ENCODE results near the gene JAG1. TPM values are rescaled to one million over a fixed set of nuclear protein-coding genes. Genes with fewer than 3 reads are reported as not detected.

The JAG1 gene
- total and polyA plus RNA-seq, 2 experiments from 2014 or later: 1.2 to 8.4 TPM

GRCh38 chr20:10658876-10659632 lies 14.7 kb downstream of the JAG1 start:
- in situ Hi-C loops (cut with MboI): loop anchor here (25.0 kb wide), 1 partner anchor 878 kb away; no protein-coding TSS in a partner anchor
- no peaks in the 10 kb centered on the region for H3K9me3 ChIP-seq (ENCODE audit: low read depth)
- no peak overlapping the region for H3K4me2 ChIP-seq (ENCODE audit: unreplicated experiment)
- H3F3A ChIP-seq (ENCODE audit: insufficient read depth): no peaks in the 10 kb centered on the region
- no peaks in the 10 kb centered on the region for H3K36me3 ChIP-seq (ENCODE audit: low read depth)
- H2AFZ ChIP-seq: no peak overlapping the region
- H4K20me1 ChIP-seq (ENCODE audit: insufficient read depth): no peaks in the 10 kb centered on the region
- peaks cover 3% of the 10 kb centered on the region for H3K4me1 ChIP-seq (ENCODE audit: insufficient read depth)
- H3K27ac ChIP-seq: no peak overlapping the region
- no peak overlapping the region for H3K4me3 ChIP-seq
- TF ChIP-seq EZH2 (IDR thresholded peaks at IDR 0.05; ENCODE audit: insufficient read depth, poor library complexity, severe bottlenecking): no peak
- no peaks in the 10 kb centered on the region for H3K79me2 ChIP-seq (ENCODE audit: insufficient read depth)
- no peaks in the 10 kb centered on the region for H3K27me3 ChIP-seq (replicated peaks; ENCODE audit: insufficient read depth)
- no peak overlapping the region for H3K9ac ChIP-seq
- WGBS, 2 experiments (ENCODE audit: low coverage in 1 of 2, low lambda C conversion rate in 2 of 2, missing lambda C conversion rate in 2 of 2): 66 to 68% methylated on average over 5 of the region's 5 CpGs
- DNase-seq: peak; percentile 28
- no peaks in the 10 kb centered on the region for H3K9me2 ChIP-seq (ENCODE audit: insufficient read depth)

DNA sequence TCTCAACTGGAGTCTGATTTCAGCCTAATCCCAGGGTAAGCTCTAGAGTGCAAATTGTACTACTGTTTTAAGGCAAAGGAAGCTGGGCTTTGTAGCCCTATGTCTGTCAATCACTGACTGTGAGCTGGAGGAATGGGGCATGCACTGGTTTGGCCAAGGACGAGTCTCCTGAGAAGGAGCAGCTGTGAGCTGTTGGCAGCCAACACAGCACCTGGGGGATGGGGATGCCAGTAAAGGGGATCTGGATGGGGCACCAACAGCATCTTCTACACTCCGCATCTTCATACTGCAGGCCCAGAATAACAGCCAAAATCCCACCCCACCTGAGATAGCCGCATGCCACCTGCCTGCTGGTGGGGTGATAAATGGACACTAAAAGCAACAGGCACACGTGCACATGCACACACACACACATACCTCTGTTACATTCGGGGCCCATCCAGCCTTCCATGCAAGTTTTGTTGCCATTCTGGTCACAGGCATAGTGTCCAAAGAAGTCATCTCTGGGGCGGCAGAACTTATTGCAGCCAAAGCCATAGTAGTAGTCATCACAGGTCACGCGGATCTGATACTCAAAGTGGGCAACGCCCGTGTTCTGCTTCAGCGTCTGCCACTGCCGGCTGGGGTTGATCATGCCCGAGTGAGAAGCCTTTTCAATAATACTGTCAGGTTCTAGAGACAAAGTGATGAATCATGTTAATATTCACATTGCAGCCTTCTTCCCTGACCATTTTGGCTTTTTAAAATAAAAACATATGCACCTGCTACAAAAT lies 15.6 kb downstream of the JAG1 start:
- no peaks in the 10 kb centered on the region for H3K9me2 ChIP-seq (ENCODE audit: insufficient read depth)
- H3F3A ChIP-seq (ENCODE audit: insufficient read depth): no peaks in the 10 kb centered on the region
- in situ Hi-C loops (cut with MboI): loop anchor here (25.0 kb wide), 1 partner anchor 879 kb away; no protein-coding TSS in a partner anchor
- H4K20me1 ChIP-seq (ENCODE audit: insufficient read depth): no peaks in the 10 kb centered on the region
- 71 to 75% methylated on average over 13 of the region's 13 CpGs for WGBS, 2 experiments (ENCODE audit: low coverage in 1 of 2, low lambda C conversion rate in 2 of 2, missing lambda C conversion rate in 2 of 2)
- no peak overlapping the region for H3K4me2 ChIP-seq (ENCODE audit: unreplicated experiment)
- TF ChIP-seq EZH2phosphoT487 (IDR thresholded peaks at IDR 0.05; ENCODE audit: insufficient read depth, low read depth) (no peak), EZH2 (IDR thresholded peaks at IDR 0.05; ENCODE audit: insufficient read depth, poor library complexity, severe bottlenecking) (no peak)
- H3K36me3 ChIP-seq (ENCODE audit: low read depth): no peaks in the 10 kb centered on the region
- no peaks in the 10 kb centered on the region for H3K79me2 ChIP-seq (ENCODE audit: insufficient read depth)
- H3K27ac ChIP-seq: no peak overlapping the region
- H3K27me3 ChIP-seq (replicated peaks; ENCODE audit: insufficient read depth): no peaks in the 10 kb centered on the region
- H2AFZ ChIP-seq: no peak overlapping the region
- DNase-seq: peak; percentile 59
- no peaks in the 10 kb centered on the region for H3K9me3 ChIP-seq (ENCODE audit: low read depth)
- no peak overlapping the region for H3K9ac ChIP-seq
- no peak overlapping the region for H3K4me3 ChIP-seq
- H3K4me1 ChIP-seq (ENCODE audit: insufficient read depth): peaks cover 8% of the 10 kb centered on the region

DNA sequence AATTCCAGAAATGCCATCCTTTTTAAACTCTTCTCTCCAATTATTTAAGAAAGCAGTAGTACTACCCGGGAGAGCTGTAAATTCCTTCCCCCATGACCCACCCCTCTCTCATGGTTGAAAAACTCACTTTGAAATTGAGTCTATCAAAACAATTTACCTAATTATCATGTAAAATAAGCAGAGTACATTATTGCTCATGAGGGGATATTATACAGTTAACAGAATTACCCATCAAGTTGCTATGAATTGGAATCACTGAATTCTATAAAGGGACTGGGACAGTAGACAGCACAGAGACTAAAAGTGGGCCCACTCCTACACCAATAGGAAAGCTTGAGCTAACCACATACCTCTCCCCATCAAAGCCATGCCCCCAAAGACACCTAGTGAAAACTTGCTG lies 16.3 kb downstream of the JAG1 start:
- Histone ChIP-seq H3K4me2 (ENCODE audit: unreplicated experiment) (no peak overlapping the region), H3K79me2 (ENCODE audit: insufficient read depth) (no peaks in the 10 kb centered on the region), H3K27me3 (replicated peaks; ENCODE audit: insufficient read depth) (no peaks in the 10 kb centered on the region), H3K9me3 (ENCODE audit: low read depth) (no peaks in the 10 kb centered on the region), H3K9ac (no peak overlapping the region), H4K20me1 (ENCODE audit: insufficient read depth) (no peaks in the 10 kb centered on the region), H3K27ac (no peak overlapping the region), H3K4me1 (ENCODE audit: insufficient read depth) (peaks cover 8% of the 10 kb centered on the region), H3K4me3 (no peak overlapping the region), H3K9me2 (ENCODE audit: insufficient read depth) (no peaks in the 10 kb centered on the region), H2AFZ (no peak overlapping the region), H3F3A (ENCODE audit: insufficient read depth) (no peaks in the 10 kb centered on the region), H3K36me3 (ENCODE audit: low read depth) (no peaks in the 10 kb centered on the region)
- no peak for DNase-seq
- TF ChIP-seq EZH2phosphoT487 (IDR thresholded peaks at IDR 0.05; ENCODE audit: insufficient read depth, low read depth) (no peak), EZH2 (IDR thresholded peaks at IDR 0.05; ENCODE audit: insufficient read depth, poor library complexity, severe bottlenecking) (no peak)
- in situ Hi-C loops (cut with MboI): loop anchor here (25.0 kb wide), 1 partner anchor 880 kb away; no protein-coding TSS in a partner anchor
- WGBS, 2 experiments (ENCODE audit: low coverage in 1 of 2, low lambda C conversion rate in 2 of 2, missing lambda C conversion rate in 2 of 2): 98 to 100% methylated on average over 1 of the region's 1 CpG

DNA sequence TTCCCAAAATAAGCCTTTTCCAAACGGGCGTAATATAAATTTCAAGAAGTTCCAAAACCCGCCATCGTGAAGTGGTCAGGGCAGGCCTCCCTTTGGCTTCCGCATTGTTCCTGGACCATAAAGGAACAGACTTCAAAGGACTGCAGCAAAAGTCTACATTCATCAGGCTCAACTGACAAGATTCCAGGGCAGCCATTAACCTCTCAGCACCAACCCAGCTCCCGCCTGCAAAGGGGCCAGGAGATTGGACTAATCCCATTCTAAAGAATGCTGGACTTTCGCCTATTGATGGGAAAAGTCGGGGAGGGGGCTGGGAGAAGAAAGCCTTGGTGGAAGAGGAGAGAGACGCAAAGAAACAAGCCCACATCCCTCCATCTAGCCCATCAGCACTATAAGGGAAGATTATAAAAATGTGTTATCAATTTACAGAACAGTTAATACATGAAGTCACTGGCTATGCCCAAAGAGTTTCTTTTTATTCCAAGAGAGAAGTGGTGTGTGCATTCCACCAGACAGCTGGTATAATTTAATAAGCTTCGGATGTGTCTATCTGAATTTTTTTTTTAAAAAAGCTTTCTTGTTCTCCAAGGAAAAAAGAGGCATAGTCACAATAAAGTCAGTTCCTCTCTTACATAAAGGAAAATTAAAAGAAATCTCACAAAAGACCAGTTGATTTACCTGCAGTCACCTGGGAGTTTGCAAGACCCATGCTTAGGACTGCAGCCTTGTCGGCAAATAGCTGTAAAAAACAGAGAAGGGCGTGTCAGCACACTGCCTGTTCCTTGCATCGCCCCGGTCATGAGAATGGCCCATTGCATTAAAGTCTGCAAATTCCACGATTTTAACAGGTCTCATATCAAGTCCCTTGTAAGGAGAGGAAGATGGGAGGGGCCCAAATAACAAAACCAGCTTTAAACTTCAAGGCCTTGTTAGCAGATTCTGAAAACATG lies 17.8 kb downstream of the JAG1 start:
- Histone ChIP-seq H3K79me2 (ENCODE audit: insufficient read depth) (no peaks in the 10 kb centered on the region), H3K4me1 (ENCODE audit: insufficient read depth) (peaks cover 8% of the 10 kb centered on the region), H3K9me2 (ENCODE audit: insufficient read depth) (no peaks in the 10 kb centered on the region), H3F3A (ENCODE audit: insufficient read depth) (no peaks in the 10 kb centered on the region), H4K20me1 (ENCODE audit: insufficient read depth) (no peaks in the 10 kb centered on the region), H3K9me3 (ENCODE audit: low read depth) (no peaks in the 10 kb centered on the region), H3K4me2 (ENCODE audit: unreplicated experiment) (no peak overlapping the region), H3K27me3 (replicated peaks; ENCODE audit: insufficient read depth) (no peaks in the 10 kb centered on the region), H3K36me3 (ENCODE audit: low read depth) (no peaks in the 10 kb centered on the region), H3K4me3 (no peak overlapping the region), H3K9ac (no peak overlapping the region), H3K27ac (no peak overlapping the region), H2AFZ (no peak overlapping the region)
- in situ Hi-C loops (cut with MboI): loop anchor here (25.0 kb wide), 1 partner anchor 881 kb away; no protein-coding TSS in a partner anchor
- WGBS, 2 experiments (ENCODE audit: low coverage in 1 of 2, low lambda C conversion rate in 2 of 2, missing lambda C conversion rate in 2 of 2): 76 to 84% methylated on average over 15 of the region's 15 CpGs
- DNase-seq: no peak
- TF ChIP-seq EZH2 (IDR thresholded peaks at IDR 0.05; ENCODE audit: insufficient read depth, poor library complexity, severe bottlenecking) (no peak), EZH2phosphoT487 (IDR thresholded peaks at IDR 0.05; ENCODE audit: insufficient read depth, low read depth) (no peak)

All from GM23248 (cell line).